GM18907 (cell line): ENCODE data around the gene AKAP12.

Experiments
- ATAC-seq: cut with Tn5 transposase; IDR thresholded peaks from one replicate; pipeline ENCODE4 v1.9.1; 2021; ENCODE audit warnings: mild to moderate bottlenecking, moderate library complexity; ENCODE audit not compliant: unreplicated experiment

The AKAP12 gene

GRCh38 chr6:151402228-151402627, 162.5 kb downstream of the AKAP12 start:
- no peak for ATAC-seq

DNA sequence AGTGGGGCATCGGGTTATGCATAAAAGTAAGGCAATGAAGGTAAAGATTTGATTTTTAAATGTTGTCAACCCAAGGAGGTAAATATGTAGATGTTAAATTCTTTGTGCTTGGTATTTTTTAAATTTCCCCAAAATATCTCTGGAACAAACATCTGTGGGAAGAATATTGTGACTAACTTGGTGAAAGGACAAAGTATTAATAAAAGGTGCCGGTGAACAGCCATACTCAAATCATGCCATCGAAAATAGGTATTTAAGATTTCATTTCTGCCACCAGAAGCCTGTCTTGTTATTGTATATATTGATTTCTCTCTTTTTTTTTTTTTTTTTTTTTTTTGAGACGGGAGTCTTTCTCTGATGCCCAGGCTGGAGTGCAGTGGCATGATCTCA, 164.1 kb downstream of the AKAP12 start:
- no peak for ATAC-seq
